ENCODE measurements around the gene ABCC1.

Gene ABCC1

DNA sequence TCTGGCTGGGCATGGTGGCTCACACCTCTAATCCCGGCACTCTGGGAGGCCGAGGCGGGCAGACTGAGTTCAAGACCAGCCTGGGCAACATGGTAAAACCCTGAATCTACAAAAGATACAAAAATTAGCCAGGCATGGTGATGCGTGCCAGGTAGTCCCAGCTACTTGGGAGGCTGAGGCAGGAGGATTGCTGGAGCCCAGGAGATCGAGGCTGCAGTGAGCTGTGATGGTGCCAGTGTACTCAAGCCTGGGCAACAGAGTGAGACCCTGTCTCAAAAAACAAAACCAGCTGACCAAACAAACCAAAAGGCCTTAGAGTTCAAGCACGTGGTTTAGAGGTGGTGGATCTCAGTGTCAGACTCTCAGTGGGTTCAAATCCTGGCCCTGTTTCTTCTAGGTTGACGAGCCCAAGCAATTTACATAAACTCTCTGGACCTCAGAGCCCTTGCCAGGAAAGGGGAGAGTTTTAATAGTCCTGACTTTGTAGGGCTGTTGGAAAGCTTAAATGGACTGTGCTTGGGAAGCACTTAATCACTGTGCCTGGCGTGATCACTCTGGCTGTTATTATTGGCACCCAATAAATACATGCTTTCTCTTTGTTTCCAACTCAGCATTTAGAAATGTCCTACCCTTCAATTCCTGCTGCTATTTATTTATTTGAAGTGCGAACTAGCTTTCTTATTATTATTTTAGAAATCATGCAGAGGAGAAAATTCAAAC, 44.7 kb downstream of the ABCC1 start:
- DNase-seq: peak; percentile 83

GRCh38 chr16:15996432-15997109, 47.2 kb downstream of the ABCC1 start:
- peak; percentile 76 for DNase-seq

GRCh38 chr16:16000685-16001084, 51.3 kb downstream of the ABCC1 start:
- DNase-seq: no peak

DNA sequence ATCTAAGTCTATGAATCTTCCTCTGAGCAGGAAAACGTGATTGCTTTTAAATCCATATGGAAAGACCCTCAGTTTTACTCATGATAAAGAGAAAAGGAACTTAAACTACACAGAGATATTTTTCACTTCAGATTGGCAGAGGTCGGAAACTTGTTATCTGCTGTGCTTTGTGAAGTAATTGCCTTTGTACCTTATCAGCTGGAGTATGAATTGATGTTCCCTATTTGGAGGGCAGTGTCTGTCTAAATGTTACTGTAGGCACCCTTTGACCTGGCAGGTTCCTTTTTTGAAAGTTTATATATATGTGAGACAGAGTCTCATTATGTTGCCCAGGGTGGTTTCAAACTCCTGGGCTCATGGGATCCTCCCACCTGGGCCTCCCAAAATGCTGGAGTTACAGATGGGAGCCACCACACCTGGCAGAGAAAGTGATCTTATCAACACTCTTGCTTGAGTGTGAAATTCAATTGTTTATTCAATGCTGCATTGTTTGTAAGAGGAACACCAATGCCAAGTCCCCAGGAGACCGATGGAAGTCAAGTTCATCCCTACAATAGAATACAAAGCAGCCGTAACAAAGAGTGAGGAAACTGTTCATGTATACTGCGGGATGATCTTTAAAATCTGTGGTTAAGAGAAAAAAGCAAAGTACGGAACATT, 52.3 kb downstream of the ABCC1 start:
- no peak for DNase-seq

DNA sequence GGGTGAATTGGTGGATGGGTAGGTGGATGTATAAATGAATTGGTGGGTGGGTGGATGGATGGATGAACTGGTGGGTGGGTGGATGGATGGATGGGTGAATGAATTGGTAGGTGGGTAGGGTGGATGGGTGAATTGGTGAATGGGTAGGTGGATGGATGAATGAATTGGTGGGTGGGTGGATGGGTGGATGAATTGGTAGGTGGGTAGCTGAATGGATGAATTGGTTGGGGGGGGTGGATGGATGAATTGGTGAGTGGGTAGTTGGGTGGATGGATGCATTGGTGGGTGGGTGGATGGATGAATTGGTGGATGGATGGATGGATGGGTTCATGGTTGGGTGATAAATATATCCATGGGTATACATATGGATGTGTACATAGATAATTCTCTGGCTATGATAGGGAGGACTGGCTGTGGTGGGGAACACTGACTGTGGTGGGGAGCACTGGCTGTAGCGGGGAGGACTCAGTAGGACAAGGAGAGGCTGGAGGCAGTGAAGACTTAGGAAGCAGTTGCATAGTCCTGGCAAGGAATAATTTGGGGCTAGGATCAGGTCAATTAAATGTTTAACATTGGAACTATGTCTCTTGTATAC, 54.4 kb downstream of the ABCC1 start:
- no peak for DNase-seq

DNA sequence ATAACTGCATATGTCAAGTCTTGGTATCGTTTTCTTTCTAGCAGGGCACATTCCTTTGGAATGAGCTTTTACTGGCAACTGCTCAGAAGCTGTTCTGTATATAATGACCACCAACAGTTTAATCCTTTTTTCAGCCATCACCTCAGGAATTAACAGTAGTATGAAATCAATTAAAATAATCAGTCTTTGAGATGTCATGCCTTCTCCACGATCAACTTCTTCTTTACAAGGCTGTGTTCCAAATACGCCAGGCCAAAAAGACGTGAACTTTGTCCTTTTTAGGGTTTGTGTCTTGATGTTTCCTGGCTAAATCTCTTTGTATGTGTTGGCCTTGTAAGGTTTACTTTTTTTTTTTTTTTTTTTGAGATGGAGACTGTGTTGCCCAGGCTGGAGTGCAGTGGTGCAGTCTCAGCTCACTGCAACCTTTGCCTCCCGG, 54.9 kb downstream of the ABCC1 start:
- DNase-seq: peak; percentile 91

DNA sequence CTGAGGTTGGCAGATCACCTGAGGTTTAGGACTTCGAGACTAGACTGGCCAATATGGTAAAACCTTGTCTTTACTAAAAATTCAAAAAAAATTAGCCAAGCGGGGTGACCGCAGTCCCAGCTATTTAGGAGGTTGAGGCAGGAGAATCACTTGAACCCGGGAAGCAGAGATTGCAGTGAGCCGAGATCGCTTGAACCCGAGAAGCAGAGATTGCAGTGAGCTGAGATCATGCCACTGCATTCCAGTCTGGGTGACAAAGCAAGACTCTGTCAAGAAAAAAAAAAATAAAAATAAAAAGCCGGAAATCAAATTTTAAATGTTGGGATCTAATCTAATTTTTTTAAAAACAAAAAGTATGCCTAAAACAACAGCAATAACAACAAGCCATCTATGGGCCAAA, 56.3 kb downstream of the ABCC1 start:
- peak; percentile 63 for DNase-seq

- DNase-seq: no peak
Observed at GRCh38 chr16:16006650-16007049, 57.2 kb downstream of the ABCC1 start.

DNA sequence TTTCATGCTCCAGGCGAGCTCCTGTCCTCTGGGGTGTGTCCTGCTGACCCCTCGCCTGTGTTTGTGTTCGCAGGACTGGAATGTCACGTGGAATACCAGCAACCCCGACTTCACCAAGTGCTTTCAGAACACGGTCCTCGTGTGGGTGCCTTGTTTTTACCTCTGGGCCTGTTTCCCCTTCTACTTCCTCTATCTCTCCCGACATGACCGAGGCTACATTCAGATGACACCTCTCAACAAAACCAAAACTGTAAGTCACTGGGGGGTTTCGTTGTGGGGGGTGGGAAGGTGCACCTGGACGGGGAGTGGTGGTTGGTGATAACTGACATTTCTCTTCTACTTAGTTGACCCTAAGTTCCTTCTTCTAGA, 58.3 kb downstream of the ABCC1 start:
- no peak for DNase-seq

DNA sequence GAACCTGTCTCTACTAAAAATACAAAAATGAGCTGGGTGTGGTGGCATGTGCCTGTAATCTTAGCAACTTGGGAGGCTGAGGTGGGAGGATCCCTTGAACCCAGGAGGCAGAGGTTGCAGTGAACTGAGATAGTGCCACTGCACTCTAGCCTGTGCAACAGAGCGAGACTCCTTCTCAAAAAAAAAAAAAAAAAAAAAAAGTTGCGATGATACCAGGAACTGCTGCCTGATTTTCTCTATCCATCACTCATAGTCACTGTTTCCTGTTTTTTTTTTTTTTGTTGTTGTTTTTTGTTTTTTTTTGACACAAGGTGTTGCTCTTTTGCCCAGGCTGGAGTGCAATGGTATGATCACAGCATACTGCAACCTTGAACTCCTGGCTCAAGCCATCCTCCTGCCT, 59.2 kb downstream of the ABCC1 start:
- no peak for DNase-seq

DNA sequence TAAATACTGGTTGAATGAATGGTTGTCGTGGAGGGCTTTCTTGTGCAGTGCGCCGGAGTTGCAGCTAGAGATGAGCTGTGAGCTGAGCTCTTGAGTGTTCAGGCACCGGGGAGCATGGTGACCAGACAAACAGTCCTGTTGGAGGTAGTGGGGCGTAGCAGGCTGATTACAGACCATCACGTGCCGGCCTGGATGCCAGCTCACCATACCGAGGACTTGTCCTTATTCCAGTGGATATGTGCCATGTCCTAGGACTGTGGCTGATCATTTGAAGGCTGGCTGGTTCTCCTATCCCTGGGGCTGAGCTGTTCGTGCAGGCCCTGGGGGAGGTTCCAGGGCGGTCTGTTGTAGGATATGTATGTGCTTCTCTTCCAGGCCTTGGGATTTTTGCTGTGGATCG, 60.0 kb downstream of the ABCC1 start:
- no peak for DNase-seq

DNA sequence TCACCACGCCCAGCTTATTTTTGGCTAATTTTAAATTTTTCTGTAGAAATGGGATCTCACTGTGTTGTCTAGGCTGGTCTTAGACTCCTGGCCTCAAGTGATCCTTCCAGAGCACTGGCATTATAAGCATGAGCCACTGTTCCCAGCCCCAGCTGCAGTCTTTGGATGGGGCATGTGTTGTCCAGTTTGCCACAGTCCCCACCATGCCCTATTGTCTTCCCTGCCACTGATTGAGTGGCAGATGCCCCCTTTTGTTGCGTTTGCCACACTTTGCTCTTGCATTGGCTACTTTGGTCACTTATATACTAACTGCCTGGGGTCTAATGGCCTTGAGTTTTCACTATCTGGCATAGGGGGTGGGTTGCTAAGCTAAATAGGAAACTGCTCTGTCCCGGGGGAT, 60.8 kb downstream of the ABCC1 start:
- DNase-seq: no peak

DNA sequence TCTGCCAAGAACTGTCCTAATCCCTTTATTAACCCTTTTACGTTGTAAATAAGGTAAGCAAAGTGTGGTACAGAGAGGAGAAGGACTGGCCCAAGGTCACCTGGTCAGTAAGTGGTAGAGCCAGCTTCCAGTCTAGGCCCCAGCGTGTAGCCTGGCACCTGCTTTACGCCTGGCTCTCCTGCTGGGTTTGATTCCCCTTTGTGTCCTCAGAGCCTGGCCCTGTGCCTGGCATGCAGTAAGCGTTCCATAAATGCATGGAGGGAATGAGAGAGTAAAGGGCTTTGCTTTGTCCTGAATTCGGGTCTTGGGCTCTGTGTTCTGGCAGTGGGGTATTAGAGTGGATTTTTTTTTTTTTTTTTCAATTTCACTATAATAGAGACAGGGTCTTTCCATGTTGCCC, 62.7 kb downstream of the ABCC1 start:
- no peak for DNase-seq

- DNase-seq: no peak
Observed at GRCh38 chr16:16013812-16014211, 64.4 kb downstream of the ABCC1 start.

- peak; percentile 92 for DNase-seq
Observed at GRCh38 chr16:16014329-16015224, 65.2 kb downstream of the ABCC1 start.

- no peak for DNase-seq
Observed at GRCh38 chr16:16015849-16016248, 66.4 kb downstream of the ABCC1 start.

DNA sequence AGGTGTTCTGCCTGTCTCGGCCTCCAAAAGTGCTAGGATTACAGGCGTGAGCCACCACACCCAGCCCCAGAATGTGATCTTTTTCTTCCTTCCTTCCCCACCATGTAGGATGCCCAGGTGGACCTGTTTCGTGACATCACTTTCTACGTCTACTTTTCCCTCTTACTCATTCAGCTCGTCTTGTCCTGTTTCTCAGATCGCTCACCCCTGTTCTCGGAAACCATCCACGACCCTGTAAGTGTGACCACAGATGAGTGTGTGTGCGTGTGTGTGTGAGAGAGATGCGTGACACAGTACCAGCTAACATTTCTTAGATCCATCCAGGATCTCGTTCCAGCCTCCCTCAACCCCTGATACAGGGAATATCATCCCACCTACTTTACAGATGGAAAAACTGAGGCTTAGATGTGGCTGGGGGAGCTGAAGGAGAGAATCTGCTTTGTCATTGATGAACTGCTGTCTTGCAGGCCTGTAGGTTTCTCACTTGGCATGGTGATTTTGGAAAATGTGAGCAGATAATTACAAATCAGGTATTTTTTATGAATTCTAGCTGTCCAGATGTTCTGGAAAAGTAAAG, 67.1 kb downstream of the ABCC1 start:
- DNase-seq: no peak

DNA sequence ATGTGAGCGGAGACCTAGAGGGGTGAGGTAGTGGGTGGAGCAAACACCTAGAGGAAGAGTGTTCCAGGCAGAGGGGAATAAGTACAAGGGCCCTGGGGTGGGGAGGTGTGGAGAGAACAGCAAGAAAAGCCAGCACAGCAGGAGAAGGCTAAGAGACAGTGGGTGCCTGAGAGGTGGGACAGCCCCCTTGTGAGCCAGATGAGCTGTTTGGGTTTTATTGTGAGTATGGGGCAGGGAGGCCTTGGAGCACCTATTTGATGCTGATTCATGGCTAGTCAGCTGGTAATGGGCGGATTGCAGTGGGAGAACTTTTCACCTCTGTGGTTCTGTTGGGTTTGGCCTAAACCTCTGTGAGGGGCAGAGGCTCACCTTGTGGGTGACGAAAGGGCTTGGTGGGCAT, 68.4 kb downstream of the ABCC1 start:
- DNase-seq: no peak

- no peak for DNase-seq
Observed at GRCh38 chr16:16018705-16019104, 69.3 kb downstream of the ABCC1 start.

DNA sequence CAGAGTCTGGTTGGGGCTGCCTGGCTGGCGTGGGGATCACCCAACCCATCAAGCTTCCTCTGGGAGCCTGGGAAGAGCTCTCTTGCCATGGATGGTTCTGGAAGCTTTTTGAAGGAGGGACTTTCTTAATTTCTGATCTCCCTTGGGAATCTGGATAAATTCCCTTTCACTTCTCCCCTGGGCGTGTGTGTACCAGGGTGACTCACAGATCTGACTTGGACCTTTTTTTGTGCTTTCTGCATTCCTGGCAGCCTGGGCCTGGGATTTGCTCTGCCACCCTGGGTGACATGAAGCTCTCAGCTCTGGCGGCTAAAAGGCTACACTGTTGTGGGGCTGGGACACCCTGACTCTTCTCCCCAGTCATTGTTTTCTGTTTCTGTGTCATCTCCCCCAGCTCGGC, 70.1 kb downstream of the ABCC1 start:
- peak; percentile 94 for DNase-seq

GRCh38 chr16:16020291-16020690, 70.9 kb downstream of the ABCC1 start:
- DNase-seq: no peak

DNA sequence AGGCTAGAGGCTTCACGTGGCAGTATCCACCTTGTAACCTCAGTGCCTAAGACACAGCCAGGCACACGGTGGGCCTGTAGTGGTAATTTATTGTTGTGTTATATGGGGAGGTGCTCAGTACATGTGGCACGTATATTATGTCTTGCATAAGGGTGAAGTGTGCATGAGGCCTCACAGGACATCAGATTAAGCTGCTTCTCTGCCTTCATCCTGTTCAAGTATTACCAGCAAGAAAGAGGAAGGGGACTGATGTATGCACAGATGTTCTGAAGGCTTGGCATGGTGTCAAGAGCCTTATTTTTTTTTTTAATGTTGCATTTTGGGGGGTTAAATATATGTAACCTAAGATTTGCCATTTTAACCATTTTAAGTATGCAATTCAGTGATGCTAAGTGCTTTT, 71.6 kb downstream of the ABCC1 start:
- DNase-seq: no peak
